Measurements from ENCODE around the gene EIF4B.

EIF4B gene

DNA sequence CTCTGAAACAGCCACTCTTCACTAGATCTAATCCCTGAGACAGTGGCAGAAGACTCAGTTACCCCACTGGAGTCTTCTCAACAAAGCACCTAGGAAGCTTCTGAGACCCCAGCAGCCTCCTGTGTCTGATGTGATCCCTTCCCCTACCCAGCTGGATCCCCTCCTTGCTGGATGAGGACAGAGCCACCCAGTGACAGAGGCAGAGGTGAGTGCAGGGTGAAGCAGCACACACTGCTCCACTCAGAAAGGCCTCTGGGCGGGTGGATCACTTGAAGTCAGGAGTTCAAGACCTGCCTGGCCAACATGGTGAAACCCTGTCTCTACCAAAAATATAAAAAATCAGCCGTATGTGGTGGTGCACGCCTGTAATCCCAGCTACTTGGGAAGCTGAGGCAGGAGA, 70.2 kb downstream of the EIF4B start:
- no peak for DNase-seq
- H3K27ac ChIP-seq (ENCODE audit: low read depth, low read length) = no peak overlapping the region
- H3K27me3 ChIP-seq (ENCODE audit: insufficient read depth, low read length) = no peaks in the 10 kb centered on the region
- no peak overlapping the region for H3K4ac ChIP-seq (ENCODE audit: low read depth, low read length)
- peaks cover 14 to 15% of the 10 kb centered on the region in 2 experiments for H3K36me3 ChIP-seq (ENCODE audit: control insufficient read depth in 1 of 2, insufficient read depth in 2 of 2, low read length in 2 of 2)
- no peak overlapping the region for H3K4me2 ChIP-seq (ENCODE audit: low read length)
- H3K9ac ChIP-seq (ENCODE audit: low read length) = no peak overlapping the region
- H2AFZ ChIP-seq (ENCODE audit: insufficient read depth, low read length, poor library complexity) = no peak overlapping the region
- H2AK5ac ChIP-seq (ENCODE audit: low read length) = no peak overlapping the region
- H3K79me1 ChIP-seq (ENCODE audit: low read length) = peaks cover 9% of the 10 kb centered on the region
- no peak overlapping the region for H3K14ac ChIP-seq (ENCODE audit: low read length)
- H2BK5ac ChIP-seq (ENCODE audit: low read depth, low read length, poor library complexity) = no peak overlapping the region
- H3K9me3 ChIP-seq (ENCODE audit: insufficient read depth, low read depth, low read length) = peaks cover 3% of the 10 kb centered on the region
- no peak overlapping the region for H3K23ac ChIP-seq (ENCODE audit: low read length)
- H3K79me2 ChIP-seq (ENCODE audit: control insufficient read depth, insufficient read depth, low read length, poor library complexity) = peaks cover 8% of the 10 kb centered on the region
- H3K4me1 ChIP-seq (ENCODE audit: control insufficient read depth in 1 of 2, insufficient read depth in 2 of 2, low read length in 2 of 2) = peaks cover 6 to 9% of the 10 kb centered on the region in 2 experiments
- no peak overlapping the region for H3K4me3 ChIP-seq (ENCODE audit: low read depth, low read length)
- no peak overlapping the region for H4K8ac ChIP-seq (ENCODE audit: low read depth, low read length)
- H4K12ac ChIP-seq (ENCODE audit: low read depth, low read length) = no peak overlapping the region
- H2BK120ac ChIP-seq (ENCODE audit: insufficient read depth, low read length, poor library complexity) = no peak overlapping the region
- H3K18ac ChIP-seq (ENCODE audit: low read length) = no peak overlapping the region
- no peak overlapping the region for H2BK12ac ChIP-seq (ENCODE audit: low read length)
- no CpG with 5 or more reads among the region's 3 CpGs for WGBS (ENCODE audit: extremely low coverage, insufficient coverage, insufficient read length)
- no peak overlapping the region for H4K91ac ChIP-seq (ENCODE audit: low read depth, low read length)

DNA sequence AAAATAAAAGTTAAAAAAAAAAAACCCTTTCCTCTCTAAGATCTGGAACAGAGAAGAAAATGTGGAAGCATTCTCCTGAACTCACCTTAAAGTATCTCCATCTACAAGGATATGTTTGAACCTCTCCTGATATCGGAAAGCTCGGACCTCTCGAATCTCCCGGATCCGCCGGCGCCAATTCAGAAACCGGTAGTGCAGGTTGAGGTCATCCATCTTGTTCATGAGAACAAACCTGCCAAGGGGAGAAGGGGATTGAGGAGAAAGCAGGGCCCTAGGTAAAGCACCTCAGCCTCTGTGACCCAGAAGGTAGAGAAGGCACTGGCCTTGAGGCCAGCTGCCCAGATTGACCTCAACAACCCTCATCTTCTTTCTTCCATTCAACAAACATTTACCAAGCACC, 70.8 kb downstream of the EIF4B start:
- H3K23ac ChIP-seq (ENCODE audit: low read length) = no peak overlapping the region
- whole genome bisulfite sequencing (ENCODE audit: extremely low coverage, insufficient coverage, insufficient read length) = no CpG with 5 or more reads among the region's 8 CpGs
- H3K79me1 ChIP-seq (ENCODE audit: low read length) = peaks cover 9% of the 10 kb centered on the region
- no peak overlapping the region for H4K91ac ChIP-seq (ENCODE audit: low read depth, low read length)
- H3K27ac ChIP-seq (ENCODE audit: low read depth, low read length) = no peak overlapping the region
- H2AFZ ChIP-seq (ENCODE audit: insufficient read depth, low read length, poor library complexity) = no peak overlapping the region
- no peak overlapping the region for H2BK120ac ChIP-seq (ENCODE audit: insufficient read depth, low read length, poor library complexity)
- no peak for DNase-seq
- H2BK5ac ChIP-seq (ENCODE audit: low read depth, low read length, poor library complexity) = no peak overlapping the region
- no peak overlapping the region for H2BK12ac ChIP-seq (ENCODE audit: low read length)
- peaks cover 14 to 15% of the 10 kb centered on the region in 2 experiments for H3K36me3 ChIP-seq (ENCODE audit: control insufficient read depth in 1 of 2, insufficient read depth in 2 of 2, low read length in 2 of 2)
- H3K18ac ChIP-seq (ENCODE audit: low read length) = no peak overlapping the region
- no peak overlapping the region for H2AK5ac ChIP-seq (ENCODE audit: low read length)
- no peak overlapping the region for H4K8ac ChIP-seq (ENCODE audit: low read depth, low read length)
- H3K4ac ChIP-seq (ENCODE audit: low read depth, low read length) = no peak overlapping the region
- H3K79me2 ChIP-seq (ENCODE audit: control insufficient read depth, insufficient read depth, low read length, poor library complexity) = peaks cover 8% of the 10 kb centered on the region
- H3K4me2 ChIP-seq (ENCODE audit: low read length) = no peak overlapping the region
- no peak overlapping the region for H3K9ac ChIP-seq (ENCODE audit: low read length)
- no peak overlapping the region for H3K4me3 ChIP-seq (ENCODE audit: low read depth, low read length)
- no peak overlapping the region for H4K12ac ChIP-seq (ENCODE audit: low read depth, low read length)
- H3K9me3 ChIP-seq (ENCODE audit: insufficient read depth, low read depth, low read length) = peaks cover 3% of the 10 kb centered on the region
- H3K14ac ChIP-seq (ENCODE audit: low read length) = no peak overlapping the region
- H3K27me3 ChIP-seq (ENCODE audit: insufficient read depth, low read length) = no peaks in the 10 kb centered on the region
- H3K4me1 ChIP-seq (ENCODE audit: control insufficient read depth in 1 of 2, insufficient read depth in 2 of 2, low read length in 2 of 2) = peaks cover 6 to 9% of the 10 kb centered on the region in 2 experiments

DNA sequence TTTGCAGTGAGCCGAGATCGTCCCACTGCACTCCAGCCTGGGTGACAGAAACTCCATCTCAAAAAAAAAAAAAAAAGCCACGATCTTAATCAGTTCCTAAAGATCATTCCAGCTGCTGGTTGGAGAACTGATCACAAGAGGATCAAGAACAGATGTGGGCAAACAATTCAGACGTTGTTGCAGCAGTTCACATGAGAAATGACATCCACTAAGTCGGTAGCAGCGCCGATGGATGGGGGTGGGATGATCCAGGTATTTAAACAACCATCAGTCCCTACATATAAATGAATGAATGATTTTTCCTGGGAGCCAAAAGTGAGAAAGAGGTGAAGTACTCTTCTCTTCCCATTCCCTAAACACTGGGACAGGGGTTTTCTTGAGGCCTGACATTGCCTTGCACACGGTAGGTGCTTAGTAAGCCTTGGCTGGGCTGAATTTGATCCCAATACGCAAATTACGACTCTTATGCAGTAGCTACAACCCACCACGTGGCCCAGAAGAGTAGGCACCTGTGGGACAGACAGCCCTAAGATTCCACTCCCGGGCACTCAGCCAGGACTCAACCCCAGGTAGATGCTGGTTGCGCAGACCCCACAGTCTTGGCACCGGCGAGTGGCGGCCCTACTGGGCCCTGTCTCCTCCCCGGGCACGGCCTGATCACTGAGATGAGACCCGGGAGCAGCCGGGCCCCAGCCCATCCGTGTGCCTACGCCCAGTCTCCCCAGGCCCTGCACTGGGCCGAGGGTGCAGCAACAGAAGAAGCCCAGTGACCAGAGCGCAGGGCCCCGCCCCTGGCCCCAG, 72.4 kb downstream of the EIF4B start:
- Histone ChIP-seq H3K4ac (ENCODE audit: low read depth, low read length) (peak overlapping the region; percentile 87), H3K4me3 (ENCODE audit: low read depth, low read length) (peak overlapping the region; percentile 76), H3K27me3 (ENCODE audit: insufficient read depth, low read length) (no peaks in the 10 kb centered on the region), H2AK5ac (ENCODE audit: low read length) (no peak overlapping the region), H3K4me2 (ENCODE audit: low read length) (peak overlapping the region; percentile 80), H3K23ac (ENCODE audit: low read length) (no peak overlapping the region), H3K36me3 (ENCODE audit: control insufficient read depth in 1 of 2, insufficient read depth in 2 of 2, low read length in 2 of 2) (peaks cover 12 to 14% of the 10 kb centered on the region in 2 experiments), H4K8ac (ENCODE audit: low read depth, low read length) (peak overlapping the region; percentile 89), H3K79me2 (ENCODE audit: control insufficient read depth, insufficient read depth, low read length, poor library complexity) (peaks cover 8% of the 10 kb centered on the region), H2BK120ac (ENCODE audit: insufficient read depth, low read length, poor library complexity) (peak overlapping the region; percentile 3), H3K79me1 (ENCODE audit: low read length) (peaks cover 9% of the 10 kb centered on the region), H4K12ac (ENCODE audit: low read depth, low read length) (peak overlapping the region; percentile 49), H3K18ac (ENCODE audit: low read length) (peak overlapping the region; percentile 51), H2BK5ac (ENCODE audit: low read depth, low read length, poor library complexity) (no peak overlapping the region), H2AFZ (ENCODE audit: insufficient read depth, low read length, poor library complexity) (peak overlapping the region; percentile 57), H3K27ac (ENCODE audit: low read depth, low read length) (no peak overlapping the region), H3K9me3 (ENCODE audit: insufficient read depth, low read depth, low read length) (peaks cover 3% of the 10 kb centered on the region), H2BK12ac (ENCODE audit: low read length) (no peak overlapping the region), H3K4me1 (ENCODE audit: control insufficient read depth in 1 of 2, insufficient read depth in 2 of 2, low read length in 2 of 2) (peaks cover 6 to 9% of the 10 kb centered on the region in 2 experiments), H3K14ac (ENCODE audit: low read length) (peak overlapping the region; percentile 97), H4K91ac (ENCODE audit: low read depth, low read length) (peak overlapping the region; percentile 69), H3K9ac (ENCODE audit: low read length) (peak overlapping the region; percentile 67)
- DNase-seq = peak in 1 of 2 donors; percentile 47
- no CpG with 5 or more reads among the region's 25 CpGs for WGBS (ENCODE audit: extremely low coverage, insufficient coverage, insufficient read length)

DNA sequence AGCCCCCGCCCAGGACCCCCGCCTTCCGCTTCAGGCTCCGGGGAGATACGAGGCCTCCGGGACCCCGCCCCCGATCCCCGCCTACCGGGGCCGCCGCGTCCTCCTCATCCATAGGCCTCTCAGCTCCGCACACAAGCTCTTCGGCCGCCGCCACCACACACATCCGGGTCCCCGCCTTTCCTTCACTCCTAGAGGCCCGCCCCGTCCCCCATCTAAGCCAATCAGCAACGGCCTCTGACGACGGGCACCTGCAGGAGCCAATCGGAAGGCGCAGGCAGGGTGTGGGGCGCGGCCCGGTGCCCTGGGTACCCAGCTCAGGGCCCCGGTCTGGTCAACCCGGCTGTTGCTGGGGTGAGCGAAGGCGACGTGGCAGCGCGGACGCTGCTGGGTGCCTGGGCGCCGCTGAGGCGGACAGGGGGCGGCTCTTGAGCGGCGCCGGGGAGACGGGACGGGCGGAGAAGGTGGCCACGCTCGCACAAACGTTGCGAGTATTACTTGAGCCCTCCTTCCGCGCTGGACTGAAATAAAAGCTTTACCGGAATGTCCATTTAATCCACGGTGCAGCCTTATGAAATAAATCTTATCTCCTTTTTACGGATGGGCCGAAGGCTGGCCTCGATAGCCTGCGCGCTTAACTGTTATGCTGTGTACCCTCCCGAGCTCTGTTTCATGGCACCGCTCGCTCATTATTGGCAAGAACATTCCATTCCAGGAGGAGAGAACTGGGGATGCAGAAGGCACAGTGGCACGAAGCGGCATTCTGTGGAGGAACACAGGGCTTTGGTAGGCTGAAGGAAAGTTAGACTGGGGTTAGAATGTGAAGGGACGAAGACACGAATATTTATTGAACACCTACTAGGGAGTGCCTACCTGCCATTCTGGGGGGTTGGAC, 73.2 kb downstream of the EIF4B start, which contains the start of gene SPRYD3:
Gene SPRYD3 (minus strand): TSS at position 165 of the 892 bp plus-strand sequence. CDS start 57 bp downstream, at position 108.
- peak within 1 kb of the TSS; percentile 92 for H2AK5ac ChIP-seq (ENCODE audit: low read length)
- peak within 1 kb of the TSS; percentile 50 for H3K27ac ChIP-seq (ENCODE audit: low read depth, low read length)
- no peaks in the 10 kb centered on the region for H3K27me3 ChIP-seq (ENCODE audit: insufficient read depth, low read length)
- H3K23ac ChIP-seq (ENCODE audit: low read length) = no peak within 1 kb of the TSS
- peak within 1 kb of the TSS; percentile 1 for H2BK12ac ChIP-seq (ENCODE audit: low read length)
- H3K4me1 ChIP-seq (ENCODE audit: control insufficient read depth in 1 of 2, insufficient read depth in 2 of 2, low read length in 2 of 2) = peaks cover 6 to 9% of the 10 kb centered on the region in 2 experiments
- H3K4ac ChIP-seq (ENCODE audit: low read depth, low read length) = peak within 1 kb of the TSS; percentile 87
- peak within 1 kb of the TSS; percentile 69 for H4K91ac ChIP-seq (ENCODE audit: low read depth, low read length)
- H3K79me1 ChIP-seq (ENCODE audit: low read length) = peaks cover 9% of the 10 kb centered on the region
- peak within 1 kb of the TSS; percentile 97 for H3K14ac ChIP-seq (ENCODE audit: low read length)
- H3K4me3 ChIP-seq (ENCODE audit: low read depth, low read length) = peak within 1 kb of the TSS; percentile 77
- H4K12ac ChIP-seq (ENCODE audit: low read depth, low read length) = peak within 1 kb of the TSS; percentile 88
- peak within 1 kb of the TSS; percentile 84 for H2AFZ ChIP-seq (ENCODE audit: insufficient read depth, low read length, poor library complexity)
- peaks cover 3% of the 10 kb centered on the region for H3K9me3 ChIP-seq (ENCODE audit: insufficient read depth, low read depth, low read length)
- peak within 1 kb of the TSS; percentile 36 for H2BK5ac ChIP-seq (ENCODE audit: low read depth, low read length, poor library complexity)
- H3K79me2 ChIP-seq (ENCODE audit: control insufficient read depth, insufficient read depth, low read length, poor library complexity) = peaks cover 8% of the 10 kb centered on the region
- H3K4me2 ChIP-seq (ENCODE audit: low read length) = peak within 1 kb of the TSS; percentile 80
- WGBS (ENCODE audit: extremely low coverage, insufficient coverage, insufficient read length) = no CpG with 5 or more reads among the region's 67 CpGs
- peak within 1 kb of the TSS; percentile 75 for H3K9ac ChIP-seq (ENCODE audit: low read length)
- peak within 1 kb of the TSS; percentile 70 for H2BK120ac ChIP-seq (ENCODE audit: insufficient read depth, low read length, poor library complexity)
- peak within 1 kb of the TSS; percentile 96 for H4K8ac ChIP-seq (ENCODE audit: low read depth, low read length)
- peak within 1 kb of the TSS; percentile 90 for H3K18ac ChIP-seq (ENCODE audit: low read length)
- DNase-seq = peak; percentile 96 to 98
- peaks cover 7 to 9% of the 10 kb centered on the region in 2 experiments for H3K36me3 ChIP-seq (ENCODE audit: control insufficient read depth in 1 of 2, insufficient read depth in 2 of 2, low read length in 2 of 2)
